ENCODE data around the gene COL4A1. TPM values are rescaled to one million over a fixed set of nuclear protein-coding genes. Genes with fewer than 3 reads are reported as not detected.

Gene COL4A1
- total RNA-seq, 1 donor from 2014 or later, result 2,489 TPM

- H3K4me1 ChIP-seq (ENCODE audit: insufficient read depth, low read length), result peaks cover 62% of the 10 kb centered on the region
- H3K4me1 Mint-ChIP-seq (ENCODE audit: low read depth, unreplicated experiment), result peaks cover 54% of the 10 kb centered on the region
- no peak overlapping the region for H2AFZ ChIP-seq (ENCODE audit: low read depth, low read length)
- H3K9me3 Mint-ChIP-seq (ENCODE audit: unreplicated experiment), result no peaks in the 10 kb centered on the region
- peaks cover 23% of the 10 kb centered on the region for H3K36me3 ChIP-seq (ENCODE audit: insufficient read depth, low read length)
- no peaks in the 10 kb centered on the region for H3K9me3 ChIP-seq (ENCODE audit: insufficient read depth, low read depth, low read length)
- H3K36me3 Mint-ChIP-seq (ENCODE audit: low read depth, unreplicated experiment), result peaks cover 49% of the 10 kb centered on the region
- no peaks in the 10 kb centered on the region for H3K27me3 ChIP-seq (ENCODE audit: insufficient read depth, low read length)
- TF ChIP-seq EZH2 (IDR thresholded peaks at IDR 0.05; ENCODE audit: insufficient read depth, low read length), result no peak
- TF ChIP-seq, protein P1, sequence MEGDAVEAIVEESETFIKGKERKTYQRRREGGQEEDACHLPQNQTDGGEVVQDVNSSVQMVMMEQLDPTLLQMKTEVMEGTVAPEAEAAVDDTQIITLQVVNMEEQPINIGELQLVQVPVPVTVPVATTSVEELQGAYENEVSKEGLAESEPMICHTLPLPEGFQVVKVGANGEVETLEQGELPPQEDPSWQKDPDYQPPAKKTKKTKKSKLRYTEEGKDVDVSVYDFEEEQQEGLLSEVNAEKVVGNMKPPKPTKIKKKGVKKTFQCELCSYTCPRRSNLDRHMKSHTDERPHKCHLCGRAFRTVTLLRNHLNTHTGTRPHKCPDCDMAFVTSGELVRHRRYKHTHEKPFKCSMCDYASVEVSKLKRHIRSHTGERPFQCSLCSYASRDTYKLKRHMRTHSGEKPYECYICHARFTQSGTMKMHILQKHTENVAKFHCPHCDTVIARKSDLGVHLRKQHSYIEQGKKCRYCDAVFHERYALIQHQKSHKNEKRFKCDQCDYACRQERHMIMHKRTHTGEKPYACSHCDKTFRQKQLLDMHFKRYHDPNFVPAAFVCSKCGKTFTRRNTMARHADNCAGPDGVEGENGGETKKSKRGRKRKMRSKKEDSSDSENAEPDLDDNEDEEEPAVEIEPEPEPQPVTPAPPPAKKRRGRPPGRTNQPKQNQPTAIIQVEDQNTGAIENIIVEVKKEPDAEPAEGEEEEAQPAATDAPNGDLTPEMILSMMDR (IDR thresholded peaks at IDR 0.05; ENCODE audit: insufficient read depth, low read depth, low read length), result no peak
- peak overlapping the region; percentile 95 for H3K4me3 Mint-ChIP-seq (ENCODE audit: unreplicated experiment)
- H3K27ac Mint-ChIP-seq (ENCODE audit: unreplicated experiment), result no peak overlapping the region
- FAIRE-seq (no peak), DNase-seq (ENCODE audit: low read depth) (no peak)
- H3K27ac ChIP-seq (ENCODE audit: low read depth, low read length), result peak overlapping the region; percentile 87
- H3K27me3 Mint-ChIP-seq (ENCODE audit: low read depth, unreplicated experiment), result no peaks in the 10 kb centered on the region
- H3K9ac ChIP-seq (ENCODE audit: low read length), result peak overlapping the region; percentile 97
- H3K4me3 ChIP-seq (ENCODE audit: insufficient read depth, low read depth, low read length), result peak overlapping the region; percentile 95
- peaks cover 100% of the 10 kb centered on the region for H3K79me2 ChIP-seq (ENCODE audit: insufficient read depth, low read length)
- H3K4me2 ChIP-seq (ENCODE audit: low read length), result peak overlapping the region; percentile 98
- H4K20me1 ChIP-seq (ENCODE audit: insufficient read depth, low read length), result peaks cover 74% of the 10 kb centered on the region
Measured at GRCh38 chr13:110306340-110306959, 507 bp downstream of the COL4A1 start.

DNA sequence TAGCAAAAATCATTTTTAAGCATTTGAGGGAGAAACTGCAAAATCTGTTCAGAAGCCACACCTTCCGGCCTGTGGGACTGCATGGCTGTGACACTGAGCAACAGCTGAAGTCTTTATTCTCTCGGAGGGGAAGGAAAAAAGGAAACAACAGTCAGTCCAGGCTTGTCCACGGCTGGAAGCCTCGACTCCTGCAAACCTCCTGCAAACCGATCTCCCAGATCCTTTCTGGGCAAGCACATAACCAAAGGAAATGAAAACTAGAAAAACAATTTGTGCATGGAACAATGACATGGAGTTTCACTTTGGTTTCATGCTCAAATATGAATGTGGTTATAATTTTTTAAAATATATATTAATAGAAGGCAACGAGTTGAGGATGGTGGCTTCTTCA lies 1.0 kb downstream of the COL4A1 start:
- Histone ChIP-seq H3K4me3 (ENCODE audit: insufficient read depth, low read depth, low read length) (peak overlapping the region; percentile 95), H3K4me1 (ENCODE audit: insufficient read depth, low read length) (peaks cover 62% of the 10 kb centered on the region), H3K9ac (ENCODE audit: low read length) (peak overlapping the region; percentile 97), H3K79me2 (ENCODE audit: insufficient read depth, low read length) (peaks cover 100% of the 10 kb centered on the region), H3K9me3 (ENCODE audit: insufficient read depth, low read depth, low read length) (no peaks in the 10 kb centered on the region), H3K4me2 (ENCODE audit: low read length) (peak overlapping the region; percentile 98), H4K20me1 (ENCODE audit: insufficient read depth, low read length) (peaks cover 79% of the 10 kb centered on the region), H3K27ac (ENCODE audit: low read depth, low read length) (peak overlapping the region; percentile 87), H3K36me3 (ENCODE audit: insufficient read depth, low read length) (peaks cover 27% of the 10 kb centered on the region), H2AFZ (ENCODE audit: low read depth, low read length) (no peak overlapping the region), H3K27me3 (ENCODE audit: insufficient read depth, low read length) (no peaks in the 10 kb centered on the region)
- no peaks in the 10 kb centered on the region for H3K27me3 Mint-ChIP-seq (ENCODE audit: low read depth, unreplicated experiment)
- TF ChIP-seq EZH2 (IDR thresholded peaks at IDR 0.05; ENCODE audit: insufficient read depth, low read length), result no peak
- peak overlapping the region; percentile 95 for H3K4me3 Mint-ChIP-seq (ENCODE audit: unreplicated experiment)
- FAIRE-seq (peak; percentile 47), DNase-seq (ENCODE audit: low read depth) (no peak)
- peak overlapping the region; percentile 84 for H3K27ac Mint-ChIP-seq (ENCODE audit: unreplicated experiment)
- no peaks in the 10 kb centered on the region for H3K9me3 Mint-ChIP-seq (ENCODE audit: unreplicated experiment)
- H3K4me1 Mint-ChIP-seq (ENCODE audit: low read depth, unreplicated experiment), result peaks cover 55% of the 10 kb centered on the region
- peaks cover 47% of the 10 kb centered on the region for H3K36me3 Mint-ChIP-seq (ENCODE audit: low read depth, unreplicated experiment)

DNA sequence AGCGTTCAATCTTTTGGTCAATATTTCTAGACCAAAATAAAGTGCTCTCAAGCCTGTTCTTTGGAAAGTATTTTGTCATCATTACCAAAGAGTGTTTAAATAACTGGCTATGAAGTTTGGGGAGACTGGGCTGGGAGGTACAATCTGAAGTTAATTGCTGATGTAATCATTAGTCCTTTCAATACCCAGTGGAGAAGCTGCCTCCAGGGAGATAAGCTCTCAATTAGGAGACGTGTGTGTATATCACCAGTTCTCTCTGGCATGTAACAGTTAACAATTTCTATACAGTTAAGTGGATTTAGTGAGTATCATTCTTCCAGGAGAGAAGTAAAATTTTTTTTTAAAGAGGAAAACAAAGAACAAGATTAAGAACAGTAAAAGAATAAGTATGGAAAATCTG lies 1.4 kb downstream of the COL4A1 start:
- Histone ChIP-seq H3K4me3 (ENCODE audit: insufficient read depth, low read depth, low read length) (peak overlapping the region; percentile 95), H3K36me3 (ENCODE audit: insufficient read depth, low read length) (peaks cover 23% of the 10 kb centered on the region), H3K4me2 (ENCODE audit: low read length) (peak overlapping the region; percentile 98), H3K79me2 (ENCODE audit: insufficient read depth, low read length) (peaks cover 100% of the 10 kb centered on the region), H3K9me3 (ENCODE audit: insufficient read depth, low read depth, low read length) (no peaks in the 10 kb centered on the region), H3K9ac (ENCODE audit: low read length) (peak overlapping the region; percentile 97), H4K20me1 (ENCODE audit: insufficient read depth, low read length) (peaks cover 83% of the 10 kb centered on the region), H3K27me3 (ENCODE audit: insufficient read depth, low read length) (no peaks in the 10 kb centered on the region), H2AFZ (ENCODE audit: low read depth, low read length) (no peak overlapping the region), H3K4me1 (ENCODE audit: insufficient read depth, low read length) (peaks cover 59% of the 10 kb centered on the region), H3K27ac (ENCODE audit: low read depth, low read length) (peak overlapping the region; percentile 87)
- Mint-ChIP-seq H3K27me3 (ENCODE audit: low read depth, unreplicated experiment) (no peaks in the 10 kb centered on the region), H3K36me3 (ENCODE audit: low read depth, unreplicated experiment) (peaks cover 47% of the 10 kb centered on the region), H3K4me1 (ENCODE audit: low read depth, unreplicated experiment) (peaks cover 54% of the 10 kb centered on the region), H3K9me3 (ENCODE audit: unreplicated experiment) (no peaks in the 10 kb centered on the region), H3K4me3 (ENCODE audit: unreplicated experiment) (peak overlapping the region; percentile 95), H3K27ac (ENCODE audit: unreplicated experiment) (peak overlapping the region; percentile 84)
- FAIRE-seq (no peak), DNase-seq (ENCODE audit: low read depth) (no peak)
- no peak for TF ChIP-seq EZH2 (IDR thresholded peaks at IDR 0.05; ENCODE audit: insufficient read depth, low read length)
- TF ChIP-seq, protein P1 (IDR thresholded peaks at IDR 0.05; ENCODE audit: insufficient read depth, low read depth, low read length), result no peak
